Upper lobe of left lung (tissue), 6 donors: ENCODE results near the gene AGAP4. TPM values are rescaled to one million over a fixed set of nuclear protein-coding genes. Genes with fewer than 3 reads are reported as not detected.

Source experiments
- small RNA-seq, 4 donors: library from RNA; depleted of rRNA; stranded (forward); fragments of <200 nt; gene quantifications; one replicate each; pipeline ENCODE3, GENCODE V24; 2016
- total RNA-seq, 6 donors: library from RNA; depleted of rRNA in 4 of 6; stranded (reverse); fragments of >200 nt in 4 of 6; gene quantifications; one replicate each; pipeline versions ENCODE4 v1.1.0 to v1.2.1, GENCODE V29; 2016 to 2021
- donor health status: DM: no; HTN: no; CAD: no; lungs with moderate emphysema.
- donor health status: DM: no; HTN: yes; CAD: no; lungs with severe emphysema.

Gene AGAP4
- total RNA-seq, 6 donors from 2014 or later: 7.7 to 53.4 (median 12.7) TPM

Small RNA genes lying within 50 kb of the gene (small RNA-seq; reads per million reads assigned to genes)
- gene AC012044.1 (0 reads per million in 4 donors), gene RNA5SP310 (0 reads per million in 4 donors)

Other genes with a start within 250 kb of the AGAP4 start
- 10 to 100 TPM; 13.9 to 38.8 (median 18.7) TPM for gene ZFAND4, start 174.7 kb downstream of the AGAP4 start, total RNA-seq
- gene WASHC2C, start 120.2 kb downstream of the AGAP4 start, total RNA-seq: 10 to 100 TPM; 28.0 to 73.3 (median 44.2) TPM
- gene TIMM23, start 125.0 kb upstream of the AGAP4 start, total RNA-seq: 10 to 100 TPM; 15.8 to 57.6 (median 36.1) TPM
- gene NCOA4, start 183.1 kb upstream of the AGAP4 start, total RNA-seq: 100 to 1,000 TPM in 4 of 6 donors, 10 to 100 TPM in 2; 57.6 to 184 (median 144) TPM
- 1 to 10 TPM in 1 of 6 donors, not detected in 5; 7.8 TPM for gene MSMB, start 198.8 kb upstream of the AGAP4 start, total RNA-seq